Omental fat pad (tissue), 4 donors: ENCODE measurements around the gene FAM200C. TPM values are rescaled to one million over a fixed set of nuclear protein-coding genes. Genes with fewer than 3 reads are reported as not detected.
A peak's percentile ranks its signal among the peaks of the same experiment; 100 is the strongest.
"Not testable (repeated sequence)": the region's sequence is repeated elsewhere in the genome, so short reads cannot be mapped to it uniquely, and the experiment has no call there.

Source experiments
- ATAC-seq: fragments of 150-250 bp; one replicate; pipeline ENCODE4 v1.9.1; 2016; ENCODE audit warnings: mild to moderate bottlenecking, moderate library complexity; ENCODE audit not compliant: low FRiP score
- DNase-seq: peaks from one replicate; pipeline ENCODE4 v3.0.0-alpha.2; 2019; ENCODE audit warnings: low spot score
- CTCF ChIP-seq, 3 donors: fragments of 450-650 bp; IDR thresholded peaks; one replicate each; pipeline ENCODE4 v1.5.1; 2016 to 2017; ENCODE audit warnings: antibody characterized with exemption in 3 of 3, mild to moderate bottlenecking in 3 of 3, moderate library complexity in 2 of 3
- total RNA-seq, 4 donors: library from RNA; depleted of rRNA; stranded (reverse); fragments of >200 nt; gene quantifications; one replicate each; pipeline ENCODE4 v1.1.0, GENCODE V29; 2016

The FAM200C gene
- total RNA-seq, 4 donors from 2014 or later, result 0.84 to 5.7 (median 2.5) TPM

GRCh38 chr5:160442824-160443431 lies 43.1 kb upstream of the FAM200C start:
- DNase-seq (no peak), ATAC-seq (no peak)
- TF ChIP-seq CTCF (IDR thresholded peaks at IDR 0.05), result no peak

- no peak for ATAC-seq
- no peak for DNase-seq
- no peak for TF ChIP-seq CTCF (IDR thresholded peaks at IDR 0.05)
These were observed 41.5 kb upstream of the FAM200C start for GRCh38 chr5:160441311-160441781.

GRCh38 chr5:160439205-160439600 lies 39.3 kb upstream of the FAM200C start:
- peak in 2 of 3 donors; percentile 67 to 73 for TF ChIP-seq CTCF (IDR thresholded peaks at IDR 0.05)
- ATAC-seq (peak; percentile 93), DNase-seq (peak; percentile 91)

GRCh38 chr5:160438316-160439204 lies 38.7 kb upstream of the FAM200C start:
- peak; percentile 55 for ATAC-seq
- TF ChIP-seq CTCF (IDR thresholded peaks at IDR 0.05), result no peak
- no peak for DNase-seq

GRCh38 chr5:160437271-160437670 lies 37.4 kb upstream of the FAM200C start:
- no peak for DNase-seq
- TF ChIP-seq CTCF (IDR thresholded peaks at IDR 0.05), result no peak
- ATAC-seq, result no peak

- DNase-seq, ATAC-seq: not testable (repeated sequence)
These were observed 36.8 kb upstream of the FAM200C start for GRCh38 chr5:160436661-160437060.

- DNase-seq, result no peak
- no peak for ATAC-seq
- TF ChIP-seq CTCF (IDR thresholded peaks at IDR 0.05), result no peak
These were observed 36.2 kb upstream of the FAM200C start for GRCh38 chr5:160436017-160436416.
